HepG2 (cell line): ENCODE data around the gene GGNBP2. TPM values are rescaled to one million over a fixed set of nuclear protein-coding genes. Genes with fewer than 3 reads are reported as not detected.

ENCODE experiments used
- ATF6 ChIP-seq: sonication (generic); formaldehyde crosslinking; conservative IDR thresholded peaks from 2 replicates; pipeline ENCODE4 v1.4.0; 2020; ENCODE audit warnings: missing genetic modification reagents
- CCDC6 ChIP-seq: sonication (generic); formaldehyde crosslinking; IDR thresholded peaks from 2 replicates; pipeline ENCODE4 v1.8.1; 2022; ENCODE audit warnings: mild to moderate bottlenecking, missing genetic modification reagents, moderate library complexity
- CHCHD3 ChIP-seq: sonication (generic); formaldehyde crosslinking; IDR thresholded peaks from 2 replicates; pipeline ENCODE4 v1.8.0; 2022; ENCODE audit warnings: mild to moderate bottlenecking, missing genetic modification reagents, moderate library complexity
- ELF1 ChIP-seq: sonication (generic); formaldehyde crosslinking; IDR thresholded peaks from 2 replicates; pipeline ENCODE4 v1.4.0; 2020; ENCODE audit warnings: missing genetic modification reagents
- ELF4 ChIP-seq: sonication (generic); formaldehyde crosslinking; IDR thresholded peaks from 2 replicates; pipeline ENCODE4 v1.5.0; 2020; ENCODE audit warnings: missing genetic modification reagents, mild to moderate bottlenecking, moderate library complexity, borderline replicate concordance
- HNF4A ChIP-seq: sonication (generic); formaldehyde crosslinking; IDR thresholded peaks from 2 replicates; pipeline ENCODE4 v1.4.0; 2020; ENCODE audit warnings: missing genetic modification reagents
- HOMEZ ChIP-seq: IDR thresholded peaks from 2 replicates; pipeline ENCODE4 v1.6.1; 2016; ENCODE audit warnings: low read depth
- KDM2A ChIP-seq: sonication (generic); formaldehyde crosslinking; IDR thresholded peaks from 2 replicates; pipeline ENCODE4 v1.4.0; 2020; ENCODE audit warnings: low read depth, missing genetic modification reagents, borderline replicate concordance
- KDM5B ChIP-seq: sonication (generic); formaldehyde crosslinking; IDR thresholded peaks from 2 replicates; pipeline ENCODE4 v1.4.0; 2020; ENCODE audit warnings: missing genetic modification reagents, mild to moderate bottlenecking, borderline replicate concordance
- MXI1 ChIP-seq: IDR thresholded peaks from 3 replicates; pipeline ENCODE4 v1.6.1; 2012; ENCODE audit warnings: low read depth, low read length, inconsistent platforms, borderline replicate concordance
- PAF1 ChIP-seq: IDR thresholded peaks from 2 replicates; pipeline ENCODE4 v1.6.1; 2016; ENCODE audit warnings: missing genetic modification reagents, missing compliant biosample characterization
- RBM39 ChIP-seq: fragments of 200-400 bp; formaldehyde crosslinking; IDR thresholded peaks from one replicate; pipeline ENCODE4 v1.6.1; 2018; ENCODE audit warnings: antibody characterized with exemption, mild to moderate bottlenecking, low read depth, low read length; ENCODE audit not compliant: poor library complexity, severe bottlenecking
- RFX3 ChIP-seq: IDR thresholded peaks from 2 replicates; pipeline ENCODE4 v1.6.1; 2016; ENCODE audit warnings: missing biosample characterization, missing genetic modification reagents
- SIN3B ChIP-seq: fragments of 150-350 bp; IDR thresholded peaks from 2 replicates; pipeline ENCODE4 v1.6.1; 2014; ENCODE audit warnings: low read length
- SRF ChIP-seq: IDR thresholded peaks from 2 replicates; pipeline ENCODE4 v1.6.1; 2011; ENCODE audit warnings: mild to moderate bottlenecking, low read depth, low read length, moderate library complexity
- STAG1 ChIP-seq: sonication (generic); formaldehyde crosslinking; IDR thresholded peaks from 2 replicates; pipeline ENCODE4 v1.4.0; 2020; ENCODE audit warnings: missing genetic modification reagents
- ZFX ChIP-seq: sonication (generic); formaldehyde crosslinking; IDR thresholded peaks from 2 replicates; pipeline ENCODE4 v1.4.0; 2020; ENCODE audit warnings: mild to moderate bottlenecking, low read depth, missing genetic modification reagents, moderate library complexity
- ZMYM2 ChIP-seq: sonication (generic); formaldehyde crosslinking; IDR thresholded peaks from 2 replicates; pipeline ENCODE4 v1.8.0; 2022; ENCODE audit warnings: mild to moderate bottlenecking, missing genetic modification reagents
- ZNF205 ChIP-seq: IDR thresholded peaks from 2 replicates; pipeline ENCODE4 v1.6.1; 2018; ENCODE audit warnings: missing biosample characterization, missing genetic modification reagents
- ZNF3 ChIP-seq: IDR thresholded peaks from 2 replicates; pipeline ENCODE4 v1.7.0; 2017; ENCODE audit warnings: inconsistent platforms
- ZNF430 ChIP-seq: sonication (generic); formaldehyde crosslinking; IDR thresholded peaks from 2 replicates; pipeline ENCODE4 v1.9.0; 2021; ENCODE audit warnings: mild to moderate bottlenecking, missing genetic modification reagents
- ZNF768 ChIP-seq: sonication (generic); formaldehyde crosslinking; IDR thresholded peaks from 2 replicates; pipeline ENCODE4 v1.4.0; 2020; ENCODE audit warnings: missing genetic modification reagents
- ZSCAN20 ChIP-seq: sonication (generic); formaldehyde crosslinking; IDR thresholded peaks from 2 replicates; pipeline ENCODE4 v1.4.0; 2020; ENCODE audit warnings: missing genetic modification reagents, mild to moderate bottlenecking, borderline replicate concordance
- ZXDC ChIP-seq: sonication (generic); formaldehyde crosslinking; IDR thresholded peaks from 2 replicates; pipeline ENCODE4 v1.5.0; 2020; ENCODE audit warnings: mild to moderate bottlenecking, missing genetic modification reagents
- polyA plus RNA-seq, 8 experiments: library from polyadenylated mRNA; depleted of rRNA in 3 of 8; stranded (reverse) in 7 of 8; unstranded in 1 of 8; fragments of >200 nt; fragmentation: Illumina TruSeq in 4 of 8; extraction: Trizol in 4 of 8; gene quantifications; 2 replicates each; pipeline versions ENCODE4 v1.2.1 to v1.2.3, GENCODE V29; 2011 to 2016; ENCODE audit warnings: low read depth in 4 of 8, missing spikeins in 1 of 8, mixed read lengths in 1 of 8; ENCODE audit not compliant: insufficient read depth in 1 of 8
- total RNA-seq, 5 experiments: library from RNA; depleted of rRNA; stranded (reverse); fragments of >200 nt; fragmentation: Illumina TruSeq; extraction: Trizol; gene quantifications; 2 replicates each; pipeline ENCODE4 v1.2.3, GENCODE V29; 2016; ENCODE audit warnings: low read depth in 1 of 5
- TF ChIP-seq, protein P1 (sequence below): sonication (generic); formaldehyde crosslinking; IDR thresholded peaks from 2 replicates; pipeline ENCODE4 v1.5.0; 2020; ENCODE audit warnings: missing genetic modification reagents, mild to moderate bottlenecking, borderline replicate concordance

Gene GGNBP2
- total and polyA plus RNA-seq, 2 of the 13 experiments (the other 11 are each of a cell fraction or from before 2014, with no cell fraction given) = 53.3 to 84.2 TPM

DNA sequence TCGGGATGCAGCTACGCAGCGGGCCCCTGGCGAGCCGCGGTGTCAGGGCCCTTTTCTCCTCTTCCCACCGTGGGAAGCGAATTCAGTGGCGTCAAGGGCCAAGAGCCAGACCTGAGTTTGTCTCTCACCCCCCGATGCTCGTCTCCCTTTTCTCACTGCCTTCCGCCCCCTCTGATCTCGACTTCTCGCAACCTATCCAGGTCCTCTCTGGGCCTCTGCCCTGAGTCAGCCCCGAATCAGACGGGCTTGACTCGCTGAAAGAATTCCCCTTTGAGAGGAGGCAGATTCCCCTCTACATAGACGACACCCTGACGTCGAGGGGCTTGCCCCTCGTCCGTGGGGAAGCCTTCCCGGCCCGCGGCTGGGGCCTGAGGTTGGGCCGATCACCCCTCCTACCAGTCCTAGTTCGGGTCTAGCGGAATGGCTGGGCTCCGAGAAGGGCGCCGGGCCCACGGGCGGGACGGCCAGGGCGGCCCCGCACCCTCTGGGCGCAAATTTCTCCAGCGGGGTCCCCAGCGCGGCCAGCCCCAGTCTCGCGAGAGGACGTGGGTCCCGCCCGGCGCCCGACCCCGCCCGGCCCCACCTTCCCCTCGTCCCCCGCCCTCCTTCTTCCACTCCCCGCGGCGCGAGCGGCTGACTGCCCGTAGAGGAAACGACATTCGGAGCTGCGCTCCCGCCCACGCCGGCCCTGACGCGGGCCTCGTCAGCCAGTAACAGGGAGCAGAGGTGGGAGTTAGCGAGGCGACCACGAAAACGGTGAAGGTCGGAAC lies at the start of gene GGNBP2 (continued):
- TF ChIP-seq ZXDC (no peak), CHCHD3 (CRISPR knock-in tag) (no peak), HOMEZ (no peak), SRF (no peak), ELF1 (CRISPR knock-in tag) (peak; percentile 26; the same call in 1 of the 2 replicates), ATF6 (CRISPR knock-in tag) (no peak), KDM2A (peak; percentile 68; the same call in 1 of the 2 replicates), ZNF3 (CRISPR knock-in tag) (no peak), ZNF768 (CRISPR knock-in tag) (no peak), STAG1 (CRISPR knock-in tag) (no peak), ELF4 (no peak), RBM39 (no peak), CCDC6 (CRISPR knock-in tag) (no peak), KDM5B (peak; percentile 77; the same call in 1 of the 2 replicates), RFX3 (CRISPR knock-in tag) (no peak), ZMYM2 (CRISPR knock-in tag) (peak; percentile 80; the same call in 1 of the 2 replicates), ZNF205 (CRISPR knock-in tag) (no peak), SIN3B (no peak), ZSCAN20 (CRISPR knock-in tag) (no peak), ZFX (CRISPR knock-in tag) (peak; percentile 93), ZNF430 (peak; percentile 53; the same call in 1 of the 2 replicates), PAF1 (CRISPR knock-in tag) (no peak), MXI1 (peak; percentile 43; the same call in 1 of the 3 replicates), HNF4A (CRISPR knock-in tag) (no peak)
- TF ChIP-seq, protein P1, sequence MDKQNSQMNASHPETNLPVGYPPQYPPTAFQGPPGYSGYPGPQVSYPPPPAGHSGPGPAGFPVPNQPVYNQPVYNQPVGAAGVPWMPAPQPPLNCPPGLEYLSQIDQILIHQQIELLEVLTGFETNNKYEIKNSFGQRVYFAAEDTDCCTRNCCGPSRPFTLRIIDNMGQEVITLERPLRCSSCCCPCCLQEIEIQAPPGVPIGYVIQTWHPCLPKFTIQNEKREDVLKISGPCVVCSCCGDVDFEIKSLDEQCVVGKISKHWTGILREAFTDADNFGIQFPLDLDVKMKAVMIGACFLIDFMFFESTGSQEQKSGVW (CRISPR knock-in tag) = no peak
